ENCODE data around the gene CAPN5. TPM values are rescaled to one million over a fixed set of nuclear protein-coding genes. Genes with fewer than 3 reads are reported as not detected.
A peak's percentile ranks its signal among the peaks of the same experiment; 100 is the strongest.

The CAPN5 gene
- total RNA-seq, 2 experiments from 2014 or later, result 0.43 to 0.65 TPM

DNA sequence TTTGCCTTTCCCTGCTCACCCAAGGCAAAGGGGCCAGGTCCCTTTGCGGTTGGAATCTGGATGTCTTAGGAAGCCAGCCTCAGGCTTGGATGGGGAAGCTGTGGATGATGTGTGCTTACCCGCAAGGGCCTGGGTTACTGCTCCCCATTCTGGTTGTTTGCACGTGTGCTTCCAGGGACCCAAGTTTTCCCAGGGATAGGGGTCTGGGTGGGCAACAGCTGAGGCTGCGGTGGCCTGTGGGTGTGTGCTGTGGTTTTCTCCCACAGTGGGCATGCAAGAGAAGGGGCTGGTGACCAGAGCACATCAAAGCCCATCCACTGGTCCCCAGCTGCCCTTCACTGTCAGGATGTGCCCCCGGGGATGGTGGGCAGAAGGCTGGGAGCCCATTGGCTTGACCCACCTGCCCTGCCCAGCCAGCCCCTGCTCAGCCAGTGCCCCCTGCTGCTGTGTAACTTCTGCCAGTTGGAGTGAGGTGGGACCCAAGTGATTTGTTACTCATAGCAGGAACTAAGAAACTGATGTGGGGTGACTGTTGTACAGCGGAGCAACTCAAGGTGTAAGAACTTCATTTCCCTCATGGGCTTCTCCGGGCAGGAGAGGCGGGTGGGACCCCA is 3.3 kb downstream of the CAPN5 start:
- Mint-ChIP-seq H3K27ac (no peak overlapping the region), H3K27me3 (peaks cover 22% of the 10 kb centered on the region), H3K4me1 (peaks cover 24% of the 10 kb centered on the region), H3K9me3 (no peaks in the 10 kb centered on the region), H3K4me3 (no peak overlapping the region), H3K36me3 (ENCODE audit: low read depth) (no peaks in the 10 kb centered on the region)
- POLR2A ChIA-PET, result no interaction called here
- DNase-seq, result no peak
- CTCF ChIA-PET, result interaction anchor here (1.9 kb wide), 1 partner anchor 25 kb away, joined by 5 read pairs; no protein-coding TSS in a partner anchor

DNA sequence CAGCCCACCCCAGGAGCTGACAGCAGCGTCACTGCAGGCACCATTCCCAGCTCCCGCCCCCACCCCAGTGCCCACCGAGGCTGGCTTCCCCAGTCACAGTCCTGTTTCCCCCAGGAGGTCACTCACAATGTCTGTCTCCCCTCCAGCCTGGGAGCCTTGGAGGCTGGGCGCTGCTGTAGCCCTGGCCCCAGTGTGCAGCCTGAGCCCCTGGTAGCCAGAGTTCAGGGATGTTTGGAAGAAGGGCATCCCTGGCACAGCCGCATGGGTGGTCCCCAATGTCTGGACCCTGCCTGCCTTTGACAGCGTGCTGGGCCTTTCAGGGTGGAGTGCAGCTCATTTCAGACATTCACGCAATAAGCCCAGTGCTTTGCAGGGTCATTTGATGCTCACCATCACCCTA is 4.3 kb downstream of the CAPN5 start:
- peaks cover 21% of the 10 kb centered on the region for H3K4me1 Mint-ChIP-seq
- H3K36me3 Mint-ChIP-seq (ENCODE audit: low read depth), result no peaks in the 10 kb centered on the region
- CTCF ChIA-PET, result interaction anchor here (1.9 kb wide), 1 partner anchor 26 kb away, joined by 5 read pairs; no protein-coding TSS in a partner anchor
- H3K4me3 Mint-ChIP-seq, result no peak overlapping the region
- DNase-seq, result no peak
- no peak overlapping the region for H3K27ac Mint-ChIP-seq
- H3K27me3 Mint-ChIP-seq, result peaks cover 14% of the 10 kb centered on the region
- no peaks in the 10 kb centered on the region for H3K9me3 Mint-ChIP-seq
- POLR2A ChIA-PET, result no interaction called here

DNA sequence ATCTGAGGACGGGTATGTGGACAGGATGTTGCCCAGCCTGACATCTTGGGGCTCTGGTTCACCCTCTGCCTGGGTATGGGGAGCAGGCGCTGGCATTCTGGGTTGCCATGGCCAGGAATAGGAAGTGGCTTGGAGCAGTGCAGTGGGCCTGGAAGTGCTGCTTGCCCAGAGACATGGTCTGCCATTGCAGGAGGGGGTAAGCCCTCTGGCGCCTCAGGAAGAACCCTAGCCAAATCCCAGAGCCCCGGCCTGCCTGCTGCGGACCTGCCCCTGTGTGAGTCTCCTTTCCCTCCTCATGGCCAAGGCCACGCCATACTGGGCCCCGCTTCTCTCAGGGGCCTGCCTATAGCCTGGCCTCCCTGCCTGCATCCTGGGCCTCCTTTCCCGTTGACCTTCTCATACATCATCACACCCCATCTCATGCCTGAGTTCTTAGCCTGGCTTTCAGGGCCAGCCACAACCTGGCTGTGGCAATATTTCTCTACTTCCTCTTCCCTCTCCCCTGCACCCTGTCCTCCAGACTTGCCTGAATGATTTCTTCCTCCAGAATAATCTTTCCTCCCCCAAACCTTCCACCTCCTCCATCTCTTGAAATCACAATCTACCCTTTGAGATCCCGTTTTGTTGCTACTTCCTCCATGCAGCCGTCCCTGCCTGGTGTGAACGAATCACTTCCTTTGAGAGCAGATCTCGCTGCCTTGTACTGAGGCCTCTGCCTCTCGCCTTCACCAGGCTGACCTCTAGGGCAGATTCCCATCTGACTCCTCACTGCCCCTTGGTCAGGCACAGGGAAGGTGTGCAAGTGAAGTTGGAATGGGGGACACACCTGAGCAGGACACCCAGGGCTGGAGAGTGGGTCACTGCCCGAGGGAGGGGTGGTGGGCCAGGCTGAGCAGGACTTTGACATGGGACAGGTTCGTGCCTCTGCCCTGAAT is 5.2 kb downstream of the CAPN5 start:
- CTCF ChIA-PET, result no interaction called here
- Mint-ChIP-seq H3K27me3 (peaks cover 17% of the 10 kb centered on the region), H3K36me3 (ENCODE audit: low read depth) (no peaks in the 10 kb centered on the region), H3K9me3 (no peaks in the 10 kb centered on the region), H3K27ac (no peak overlapping the region), H3K4me1 (peaks cover 20% of the 10 kb centered on the region), H3K4me3 (no peak overlapping the region)
- POLR2A ChIA-PET, result interaction anchor here (1.4 to 2.2 kb wide), 2 partner anchors 10 to 20 kb away, joined by 8 to 12 read pairs; no protein-coding TSS in a partner anchor
- no peak for DNase-seq

DNA sequence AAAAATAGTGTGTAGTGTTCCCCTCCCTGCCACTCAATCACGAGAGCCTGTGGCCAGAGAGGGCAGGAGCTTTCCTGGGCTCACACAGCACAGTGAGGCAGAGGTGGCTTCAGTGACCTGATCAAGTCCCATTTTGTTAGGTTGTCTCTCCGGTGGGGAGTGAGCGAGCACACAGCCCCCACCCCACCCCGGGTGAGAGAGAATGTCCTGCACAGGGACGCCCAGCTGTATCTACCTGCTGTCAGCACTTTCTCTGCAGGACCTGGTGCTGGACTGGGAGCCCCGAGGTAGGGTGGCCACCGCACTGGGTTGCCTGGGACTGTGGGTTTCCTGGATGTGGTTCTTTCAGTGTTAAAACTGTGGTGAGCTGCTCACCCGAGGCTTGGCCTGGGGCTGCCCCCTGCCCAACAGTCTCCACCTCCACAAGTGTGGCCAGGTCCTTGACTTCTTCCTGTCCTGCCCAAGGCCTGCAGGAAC is 6.1 kb downstream of the CAPN5 start:
- no peaks in the 10 kb centered on the region for H3K9me3 Mint-ChIP-seq
- peak; percentile 55 for DNase-seq
- POLR2A ChIA-PET, result interaction anchor here (1.4 to 2.2 kb wide), 2 partner anchors 10 to 21 kb away, joined by 8 to 12 read pairs; no protein-coding TSS in a partner anchor
- no peak overlapping the region for H3K4me3 Mint-ChIP-seq
- CTCF ChIA-PET, result interaction anchor here (1.3 kb wide), 1 partner anchor 25 kb away, joined by 7 read pairs; no protein-coding TSS in a partner anchor
- H3K4me1 Mint-ChIP-seq, result peaks cover 20% of the 10 kb centered on the region
- H3K36me3 Mint-ChIP-seq (ENCODE audit: low read depth), result no peaks in the 10 kb centered on the region
- H3K27ac Mint-ChIP-seq, result no peak overlapping the region
- peaks cover 17% of the 10 kb centered on the region for H3K27me3 Mint-ChIP-seq

DNA sequence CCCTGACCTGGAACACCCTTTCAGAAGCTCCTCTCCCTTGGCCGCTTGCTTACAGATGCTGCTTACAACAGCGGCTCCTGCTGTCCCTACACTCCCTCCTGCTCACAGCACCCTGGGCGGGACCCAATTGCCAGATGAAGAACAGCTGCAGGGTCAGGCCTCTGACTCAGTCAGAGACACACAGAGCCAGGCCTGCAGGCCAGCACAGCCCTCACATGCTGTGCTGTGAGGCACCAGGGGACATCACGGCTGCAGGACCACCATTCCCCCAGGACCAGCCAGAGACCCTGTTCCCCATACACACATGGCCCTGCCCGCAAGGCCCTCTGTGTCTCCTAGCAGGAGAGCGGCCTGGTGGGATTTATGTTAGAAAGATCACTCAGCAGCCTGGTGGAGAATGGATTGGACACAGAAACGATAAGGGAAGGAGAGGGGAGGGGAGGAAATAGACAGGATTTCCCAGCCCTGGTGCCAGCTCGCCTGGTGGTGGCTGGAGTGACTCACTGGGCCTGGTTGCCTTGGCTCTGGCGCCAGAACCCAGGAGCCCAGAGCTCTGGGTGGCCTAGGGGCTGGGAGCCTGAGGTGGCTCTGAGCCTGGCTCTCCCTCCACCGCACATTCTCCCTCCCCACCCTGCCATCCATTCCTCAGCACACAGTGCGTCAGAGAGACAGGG is 6.7 kb downstream of the CAPN5 start:
- no peak for DNase-seq
- H3K27ac Mint-ChIP-seq, result no peak overlapping the region
- peaks cover 19% of the 10 kb centered on the region for H3K27me3 Mint-ChIP-seq
- CTCF ChIA-PET, result interaction anchor here (1.3 kb wide), 1 partner anchor 26 kb away, joined by 7 read pairs; no protein-coding TSS in a partner anchor
- POLR2A ChIA-PET, result interaction anchor here (1.4 to 2.2 kb wide), 2 partner anchors 9 to 22 kb away, joined by 8 to 12 read pairs; no protein-coding TSS in a partner anchor
- no peaks in the 10 kb centered on the region for H3K36me3 Mint-ChIP-seq (ENCODE audit: low read depth)
- H3K4me1 Mint-ChIP-seq, result peaks cover 20% of the 10 kb centered on the region
- H3K9me3 Mint-ChIP-seq, result no peaks in the 10 kb centered on the region
- no peak overlapping the region for H3K4me3 Mint-ChIP-seq

DNA sequence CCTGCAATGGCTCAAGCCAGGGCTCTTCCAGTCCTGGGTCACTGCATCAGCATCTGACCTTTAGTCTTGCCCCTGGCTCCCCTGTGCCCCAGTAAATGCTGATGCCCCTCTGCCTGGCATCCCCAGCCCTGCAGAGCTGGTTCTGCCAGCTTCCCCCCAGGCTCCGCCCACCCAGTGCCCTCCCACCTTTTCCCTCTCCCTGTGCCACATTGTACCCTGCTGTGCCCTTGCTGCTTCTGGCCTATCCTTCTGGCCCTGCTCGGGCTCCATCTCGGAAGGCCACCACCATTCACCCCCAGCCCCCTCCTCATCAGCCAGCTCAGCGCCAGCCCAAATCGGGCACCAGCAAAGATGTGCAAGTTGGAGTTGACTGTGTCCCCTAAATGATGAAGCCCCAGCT is 7.4 kb downstream of the CAPN5 start:
- CTCF ChIA-PET, result no interaction called here
- no peak overlapping the region for H3K4me3 Mint-ChIP-seq
- H3K27me3 Mint-ChIP-seq, result peaks cover 19% of the 10 kb centered on the region
- no peaks in the 10 kb centered on the region for H3K9me3 Mint-ChIP-seq
- POLR2A ChIA-PET, result interaction anchor here (2.2 kb wide), 1 partner anchor 8 kb away, joined by 12 read pairs; no protein-coding TSS in a partner anchor
- DNase-seq, result no peak
- no peak overlapping the region for H3K27ac Mint-ChIP-seq
- H3K36me3 Mint-ChIP-seq (ENCODE audit: low read depth), result no peaks in the 10 kb centered on the region
- H3K4me1 Mint-ChIP-seq, result peaks cover 20% of the 10 kb centered on the region

DNA sequence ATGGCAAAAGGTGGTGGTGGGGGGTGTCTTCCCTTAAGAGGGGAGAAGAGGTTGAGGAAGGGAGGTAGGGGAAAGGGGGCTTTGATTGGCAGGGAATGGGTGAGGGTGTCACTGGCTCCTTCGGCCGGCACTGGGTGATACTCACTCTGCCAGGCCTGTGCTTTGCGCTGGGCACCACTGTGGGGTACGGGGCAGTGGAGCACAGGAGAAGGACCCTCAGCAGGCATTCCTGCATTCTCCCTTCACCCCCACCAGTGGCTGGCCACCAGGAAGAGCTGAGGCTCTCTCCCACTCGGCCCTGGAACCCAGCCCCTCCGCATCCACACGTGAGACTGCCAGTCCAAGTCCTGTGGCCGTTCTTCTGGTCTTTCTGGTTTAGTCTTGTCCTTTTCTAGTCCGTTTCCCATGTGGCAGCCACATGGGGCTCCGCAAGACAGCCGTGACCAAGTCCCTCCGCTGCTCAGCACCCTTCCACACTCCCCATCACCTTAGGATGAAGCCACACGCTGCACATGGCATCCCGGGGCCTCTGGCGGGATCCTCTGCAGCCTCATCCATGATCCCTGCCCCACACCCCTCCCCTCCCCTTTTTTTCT is 8.0 kb downstream of the CAPN5 start:
- ChIA-PET POLR2A (no interaction called here), CTCF (no interaction called here)
- Mint-ChIP-seq H3K9me3 (no peaks in the 10 kb centered on the region), H3K27me3 (peaks cover 19% of the 10 kb centered on the region), H3K36me3 (ENCODE audit: low read depth) (no peaks in the 10 kb centered on the region), H3K27ac (no peak overlapping the region), H3K4me3 (no peak overlapping the region), H3K4me1 (peaks cover 20% of the 10 kb centered on the region)
- no peak for DNase-seq

DNA sequence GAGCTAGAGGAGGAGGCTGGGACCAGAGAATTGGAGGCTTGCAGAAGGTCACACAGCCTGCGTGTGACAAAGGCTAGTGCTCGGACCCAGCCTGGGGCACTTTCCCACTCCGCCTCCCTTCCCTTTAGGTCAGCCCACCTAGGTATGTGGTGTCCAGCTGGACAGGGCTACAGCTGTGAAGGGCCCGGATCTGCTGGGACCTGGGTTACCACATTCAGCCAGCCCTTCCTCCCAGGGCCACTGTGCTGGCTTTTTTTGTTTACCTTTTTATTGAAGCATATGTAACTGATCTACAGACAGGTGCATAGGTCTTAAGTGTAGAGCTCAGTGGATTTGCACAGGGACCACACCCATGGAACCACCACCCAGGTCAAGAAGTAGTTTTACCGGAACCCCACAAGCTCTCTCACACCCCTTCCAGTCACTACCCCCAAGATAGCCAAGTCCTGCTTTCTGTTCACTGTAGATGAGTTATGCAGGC is 8.7 kb downstream of the CAPN5 start:
- Mint-ChIP-seq H3K9me3 (no peaks in the 10 kb centered on the region), H3K27ac (no peak overlapping the region), H3K27me3 (peaks cover 16% of the 10 kb centered on the region), H3K36me3 (ENCODE audit: low read depth) (no peaks in the 10 kb centered on the region), H3K4me3 (no peak overlapping the region), H3K4me1 (peaks cover 20% of the 10 kb centered on the region)
- no peak for DNase-seq
- ChIA-PET POLR2A (no interaction called here), CTCF (no interaction called here)

DNA sequence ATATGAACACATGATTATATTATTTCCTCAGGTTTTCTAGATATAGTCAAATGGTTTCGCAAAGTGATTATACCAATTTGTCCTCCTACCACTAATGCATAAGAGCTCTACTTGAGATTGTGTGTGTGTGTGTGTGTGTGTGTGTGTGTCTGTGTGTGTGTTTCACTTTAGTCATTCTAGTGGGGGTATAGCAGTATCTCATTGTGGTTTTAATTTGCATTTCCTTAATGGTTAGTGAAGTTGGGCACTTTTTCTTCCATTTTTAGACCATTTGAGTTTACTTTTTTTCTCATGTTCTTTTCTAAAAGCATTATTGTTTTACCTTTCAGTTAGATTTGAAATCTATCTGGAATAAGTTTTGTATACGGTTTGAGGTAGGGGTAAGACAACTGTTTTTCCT is 12.9 kb downstream of the CAPN5 start:
- Mint-ChIP-seq H3K9me3 (no peaks in the 10 kb centered on the region), H3K27ac (no peak overlapping the region), H3K27me3 (peaks cover 11% of the 10 kb centered on the region), H3K4me1 (peaks cover 15% of the 10 kb centered on the region), H3K36me3 (ENCODE audit: low read depth) (no peaks in the 10 kb centered on the region), H3K4me3 (no peak overlapping the region)
- POLR2A ChIA-PET, result no interaction called here
- no peak for DNase-seq
- CTCF ChIA-PET, result interaction anchor here (1.2 kb wide), 1 partner anchor 14 kb away, joined by 4 read pairs; no protein-coding TSS in a partner anchor

DNA sequence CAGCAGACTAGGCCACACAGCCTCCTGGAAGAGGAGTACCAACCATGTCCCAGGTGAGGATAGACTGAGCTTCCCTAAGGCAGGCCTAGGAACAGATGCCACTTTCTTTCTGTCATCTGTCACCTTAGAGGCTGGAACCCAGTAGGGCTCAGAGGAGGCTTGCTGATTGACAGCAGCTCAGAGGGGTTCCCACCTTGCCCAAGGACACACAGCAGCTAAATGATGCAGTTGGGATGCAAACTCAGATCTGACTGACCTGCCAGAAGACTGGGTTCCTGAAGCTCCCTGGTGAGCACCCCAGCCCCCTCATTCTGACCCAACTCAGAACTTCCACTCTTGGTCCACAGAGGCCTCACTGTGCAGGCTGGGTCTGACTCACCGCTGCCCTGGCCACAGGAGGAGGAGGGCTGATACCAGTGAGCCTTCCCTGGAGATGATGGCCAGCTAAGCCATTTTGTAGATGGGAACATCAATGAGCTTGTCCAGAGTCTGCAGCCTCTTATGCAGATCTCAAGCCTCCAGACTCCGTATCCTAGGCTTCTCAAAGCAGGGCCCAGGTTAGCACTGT is 14.0 kb downstream of the CAPN5 start:
- ChIA-PET POLR2A (no interaction called here), CTCF (interaction anchor here (1.2 to 2.7 kb wide), 2 partner anchors 11 to 13 kb away, joined by 4 to 26 read pairs; no protein-coding TSS in a partner anchor)
- no peak for DNase-seq
- H3K4me3 Mint-ChIP-seq, result no peak overlapping the region
- no peaks in the 10 kb centered on the region for H3K36me3 Mint-ChIP-seq (ENCODE audit: low read depth)
- no peak overlapping the region for H3K27ac Mint-ChIP-seq
- H3K4me1 Mint-ChIP-seq, result peaks cover 15% of the 10 kb centered on the region
- H3K9me3 Mint-ChIP-seq, result no peaks in the 10 kb centered on the region
- peaks cover 11% of the 10 kb centered on the region for H3K27me3 Mint-ChIP-seq

DNA sequence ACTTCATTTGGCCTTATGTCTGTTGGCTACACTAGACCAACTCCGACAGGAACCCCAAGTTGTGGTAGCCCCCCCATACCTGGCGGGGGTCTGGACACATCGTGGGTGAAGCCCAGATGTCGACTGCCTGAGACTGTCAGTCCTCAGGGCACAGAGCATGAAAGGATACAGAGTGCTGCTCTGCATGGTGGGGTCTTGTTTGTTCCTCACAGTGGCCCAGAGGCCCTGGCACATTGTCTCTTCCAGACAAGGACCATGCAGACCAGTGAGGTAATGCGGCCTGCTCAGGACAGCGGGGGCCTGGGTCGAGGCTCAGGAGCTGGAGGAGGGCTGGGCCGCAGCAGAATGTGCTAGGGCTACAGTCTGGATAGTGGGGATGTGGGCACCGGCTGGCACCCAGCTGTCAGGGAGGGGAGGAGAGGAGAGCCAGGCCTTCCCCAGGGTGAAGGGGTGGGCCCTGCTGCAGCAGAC is 14.6 kb downstream of the CAPN5 start:
- no peak for DNase-seq
- Mint-ChIP-seq H3K27ac (no peak overlapping the region), H3K4me3 (no peak overlapping the region), H3K27me3 (peaks cover 10% of the 10 kb centered on the region), H3K9me3 (no peaks in the 10 kb centered on the region), H3K4me1 (peaks cover 15% of the 10 kb centered on the region), H3K36me3 (ENCODE audit: low read depth) (no peaks in the 10 kb centered on the region)
- CTCF ChIA-PET, result interaction anchor here (0.8 to 2.7 kb wide), 4 partner anchors 10 to 46 kb away, joined by 3 to 26 read pairs (median 4); partner anchors contain the start of gene MYO7A
- POLR2A ChIA-PET, result interaction anchor here (0.9 to 1.7 kb wide), 3 partner anchors 8 to 17 kb away, joined by 3 to 12 read pairs (median 10); no protein-coding TSS in a partner anchor

Measured in activated CD4-positive, alpha-beta memory T cell treated with anti-CD3 and anti-CD28 coated beads, Interleukin-2, amount 10 ng/mL, durations not matched to agents 7 days and 5 days (primary cell).